ENCODE measurements around the gene KRTAP20-4. TPM values are rescaled to one million over a fixed set of nuclear protein-coding genes. Genes with fewer than 3 reads are reported as not detected.

KRTAP20-4 gene
- total and polyA plus RNA-seq, 2 of the 4 experiments (the other 2 are of a cell fraction) = not detected

DNA sequence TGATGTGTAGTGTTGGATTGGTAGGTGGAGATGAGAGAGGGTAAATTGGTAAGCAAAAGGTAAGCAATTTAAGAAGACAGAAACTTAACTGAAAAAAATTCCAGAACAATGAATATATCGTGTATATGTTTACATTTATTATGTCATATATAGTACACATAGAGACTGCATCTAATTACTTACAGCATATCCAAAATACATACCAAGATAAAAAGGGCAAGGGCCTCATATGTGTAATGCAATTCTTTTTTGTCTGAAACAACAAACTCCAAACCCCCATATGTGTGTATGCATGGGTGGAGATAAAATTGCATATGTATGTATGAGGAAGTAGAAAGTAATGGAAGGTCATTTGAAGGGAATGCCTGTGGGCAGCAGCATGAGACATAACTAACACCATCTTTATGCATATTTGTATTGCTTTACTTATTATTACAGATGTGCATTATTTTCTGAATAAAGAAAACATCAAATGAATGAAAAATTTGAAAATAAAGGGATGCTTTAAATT, 26.5 kb downstream of the KRTAP20-4 start:
- POLR2A ChIA-PET (ENCODE audit: unreplicated experiment) = no interaction called here
- dilution Hi-C loops (cut with HindIII; ENCODE audit: low sequenced_read_pairs, unreplicated experiment) = no loop called here
- Histone ChIP-seq H4K91ac (ENCODE audit: insufficient read depth, low read depth, low read length) (no peak overlapping the region), H2AFZ (replicated peaks; ENCODE audit: low read length, poor library complexity) (no peak overlapping the region), H2AK5ac (ENCODE audit: low read depth, low read length) (no peak overlapping the region), H3K56ac (ENCODE audit: extremely low read depth, insufficient read depth, low read length) (no peak overlapping the region), H2BK5ac (ENCODE audit: low read depth, low read length, poor library complexity, severe bottlenecking) (no peak overlapping the region), H3K4me2 (ENCODE audit: low read depth, low read length) (no peak overlapping the region), H3K14ac (replicated peaks; ENCODE audit: low read depth, low read length) (no peak overlapping the region), H3K18ac (ENCODE audit: low read depth, low read length) (no peak overlapping the region), H3K36me3 (ENCODE audit: control insufficient read depth, insufficient read depth, low read length) (no peaks in the 10 kb centered on the region), H3K27me3 (ENCODE audit: control insufficient read depth, insufficient read depth, low read length) (no peaks in the 10 kb centered on the region), H2BK120ac (ENCODE audit: low read depth, low read length) (no peak overlapping the region), H2AK9ac (replicated peaks; ENCODE audit: low read depth, low read length, poor library complexity) (no peak overlapping the region), H3K4ac (ENCODE audit: low read depth, low read length) (no peak overlapping the region), H3K4me3 (ENCODE audit: insufficient read depth, low read depth, low read length) (no peak overlapping the region), H3K79me1 (ENCODE audit: low read depth in 1 of 2, low read length in 2 of 2) (no peaks in the 10 kb centered on the region), H3K9me1 (ENCODE audit: insufficient read depth, low read length) (no peaks in the 10 kb centered on the region), H3K9ac (ENCODE audit: low read depth, low read length) (no peak overlapping the region), H4K20me1 (ENCODE audit: insufficient read depth, low read length) (no peaks in the 10 kb centered on the region), H4K8ac (ENCODE audit: low read depth in 2 of 2, low read length in 2 of 2) (no peak overlapping the region), H2BK15ac (ENCODE audit: low read depth, low read length) (no peak overlapping the region), H4K5ac (ENCODE audit: low read depth, low read length) (no peak overlapping the region), H3K9me3 (ENCODE audit: control insufficient read depth, insufficient read depth, low read length) (peaks cover 4% of the 10 kb centered on the region; the same call in 1 of the 2 replicates), H3K4me1 (ENCODE audit: control insufficient read depth, insufficient read depth, low read length) (no peaks in the 10 kb centered on the region), H3K23ac (ENCODE audit: low read depth, low read length) (no peak overlapping the region), H2BK20ac (ENCODE audit: low read depth, low read length) (no peak overlapping the region), H3K27ac (ENCODE audit: insufficient read depth, low read length) (no peak overlapping the region)
- DNase-seq = no peak
- BruUV-seq (replicated peaks) = no TSS peak
- intact Hi-C loops (cut with micrococcal nuclease) = no loop called here
- CTCF ChIA-PET = no interaction called here
- no peak for ATAC-seq (ENCODE audit: low read depth)
- TF ChIP-seq, protein P1, sequence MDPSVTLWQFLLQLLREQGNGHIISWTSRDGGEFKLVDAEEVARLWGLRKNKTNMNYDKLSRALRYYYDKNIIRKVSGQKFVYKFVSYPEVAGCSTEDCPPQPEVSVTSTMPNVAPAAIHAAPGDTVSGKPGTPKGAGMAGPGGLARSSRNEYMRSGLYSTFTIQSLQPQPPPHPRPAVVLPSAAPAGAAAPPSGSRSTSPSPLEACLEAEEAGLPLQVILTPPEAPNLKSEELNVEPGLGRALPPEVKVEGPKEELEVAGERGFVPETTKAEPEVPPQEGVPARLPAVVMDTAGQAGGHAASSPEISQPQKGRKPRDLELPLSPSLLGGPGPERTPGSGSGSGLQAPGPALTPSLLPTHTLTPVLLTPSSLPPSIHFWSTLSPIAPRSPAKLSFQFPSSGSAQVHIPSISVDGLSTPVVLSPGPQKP (IDR thresholded peaks at IDR 0.05; ENCODE audit: borderline replicate concordance, low read depth, low read length) = no peak
- no peak for TF ChIP-seq NFE2L2 (IDR thresholded peaks at IDR 0.05; ENCODE audit: low read depth, low read length)
- TF ChIP-seq RFX5 (IDR thresholded peaks at IDR 0.05; ENCODE audit: low read depth, low read length) = no peak
- TF ChIP-seq RAD21 (IDR thresholded peaks at IDR 0.05; ENCODE audit: low read length) = no peak
- no peak for TF ChIP-seq RCOR1 (IDR thresholded peaks at IDR 0.05; ENCODE audit: insufficient replicate concordance, low read length)
- TF ChIP-seq SMC3 (IDR thresholded peaks at IDR 0.05; ENCODE audit: low read depth, low read length) = no peak
- TF ChIP-seq CHD1 (IDR thresholded peaks at IDR 0.05; ENCODE audit: low read depth, low read length) = no peak
- WGBS, 2 experiments (ENCODE audit: extremely low coverage in 2 of 2, insufficient read length in 1 of 2) = no CpG with 5 or more reads among the region's 1 CpG
- in situ Hi-C loops (cut with MboI; ENCODE audit: low sequenced_read_pairs) = no loop called here
